ENCODE data around the gene MTG2.

- TF ChIP-seq RAD21 (IDR thresholded peaks at IDR 0.05; ENCODE audit: low read length) (no peak), CTCF (IDR thresholded peaks at IDR 0.05) (no peak)
These were observed 25.4 kb downstream of the MTG2 start for GRCh38 chr20:62208061-62208794.
